ENCODE data around the gene RAB28.
"Not testable (repeated sequence)": the region's sequence is repeated elsewhere in the genome, so short reads cannot be mapped to it uniquely, and the experiment has no call there.

The RAB28 gene

DNA sequence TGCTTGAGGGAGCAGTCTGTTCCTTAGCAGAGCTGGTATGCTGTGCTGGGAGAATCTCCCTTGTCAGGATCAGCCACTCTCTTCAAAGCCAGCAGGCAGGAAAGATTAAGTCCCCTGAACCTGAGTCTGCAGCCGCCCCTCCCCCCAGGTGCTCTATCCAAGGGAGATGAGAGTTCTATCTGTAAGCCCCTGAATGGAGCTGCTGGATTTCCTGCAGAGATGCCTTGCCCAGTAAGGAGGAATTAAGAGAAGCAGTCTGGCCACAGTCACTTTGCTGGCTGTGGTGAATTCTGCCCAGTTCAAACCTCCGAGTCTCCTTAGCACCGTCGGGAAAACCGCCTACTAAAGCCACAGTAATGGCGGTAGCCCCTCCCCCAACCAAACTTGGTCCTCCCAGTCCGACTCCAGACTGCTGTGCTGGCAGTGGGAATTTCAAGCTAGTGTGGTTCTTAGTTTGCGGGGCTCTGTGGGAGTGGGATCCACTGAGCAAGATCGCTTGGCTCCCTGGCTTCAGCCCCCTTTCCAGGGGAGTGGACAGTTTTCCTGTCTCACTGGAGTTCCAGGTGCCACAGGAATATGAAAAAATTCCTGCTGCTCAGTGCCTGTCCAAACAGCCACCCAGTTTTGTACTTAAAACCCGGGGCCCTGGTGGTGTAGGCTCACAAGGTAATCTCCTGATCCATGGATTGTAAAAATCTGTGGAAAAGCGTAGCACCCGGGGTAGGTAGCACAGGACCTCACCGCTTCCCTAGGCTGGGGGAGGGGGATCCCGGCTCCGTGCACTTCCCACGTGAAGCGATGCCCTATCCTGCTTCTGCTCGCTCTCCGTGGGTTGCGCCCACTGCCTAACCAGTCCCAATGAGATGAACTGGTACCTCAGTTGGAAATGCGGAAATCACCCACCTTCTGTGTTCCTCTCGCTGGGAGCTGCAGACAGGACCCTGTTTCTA is 38.0 kb downstream of the RAB28 start:
- no peak for DNase-seq (ENCODE audit: low read depth)

GRCh38 chr4:13441506-13441905 is 42.6 kb downstream of the RAB28 start:
- DNase-seq (ENCODE audit: low read depth): no peak

GRCh38 chr4:13436962-13437361 is 47.2 kb downstream of the RAB28 start:
- DNase-seq (ENCODE audit: low read depth): no peak

DNA sequence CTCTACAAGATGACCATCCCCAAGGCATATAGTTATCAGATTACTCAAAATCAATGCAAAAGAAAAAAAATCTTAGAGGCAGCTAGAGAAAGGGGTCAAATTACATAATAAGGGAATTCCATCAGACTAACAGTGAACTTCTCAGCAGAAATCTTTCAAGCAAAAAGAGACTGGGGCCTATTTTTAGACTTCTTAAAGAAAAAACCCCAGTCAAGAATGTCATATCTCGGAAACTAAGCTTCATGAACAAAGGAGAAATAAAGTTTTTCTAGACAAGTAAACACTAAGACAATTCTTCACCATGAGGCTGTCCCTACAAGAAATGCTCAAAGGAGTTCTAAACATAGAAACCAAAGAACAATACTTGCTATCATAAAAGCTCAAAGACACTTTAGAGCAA is 51.7 kb downstream of the RAB28 start:
- DNase-seq (ENCODE audit: low read depth): no peak

- DNase-seq (ENCODE audit: low read depth): no peak
Measured at GRCh38 chr4:13430834-13431568, 53.1 kb downstream of the RAB28 start.

DNA sequence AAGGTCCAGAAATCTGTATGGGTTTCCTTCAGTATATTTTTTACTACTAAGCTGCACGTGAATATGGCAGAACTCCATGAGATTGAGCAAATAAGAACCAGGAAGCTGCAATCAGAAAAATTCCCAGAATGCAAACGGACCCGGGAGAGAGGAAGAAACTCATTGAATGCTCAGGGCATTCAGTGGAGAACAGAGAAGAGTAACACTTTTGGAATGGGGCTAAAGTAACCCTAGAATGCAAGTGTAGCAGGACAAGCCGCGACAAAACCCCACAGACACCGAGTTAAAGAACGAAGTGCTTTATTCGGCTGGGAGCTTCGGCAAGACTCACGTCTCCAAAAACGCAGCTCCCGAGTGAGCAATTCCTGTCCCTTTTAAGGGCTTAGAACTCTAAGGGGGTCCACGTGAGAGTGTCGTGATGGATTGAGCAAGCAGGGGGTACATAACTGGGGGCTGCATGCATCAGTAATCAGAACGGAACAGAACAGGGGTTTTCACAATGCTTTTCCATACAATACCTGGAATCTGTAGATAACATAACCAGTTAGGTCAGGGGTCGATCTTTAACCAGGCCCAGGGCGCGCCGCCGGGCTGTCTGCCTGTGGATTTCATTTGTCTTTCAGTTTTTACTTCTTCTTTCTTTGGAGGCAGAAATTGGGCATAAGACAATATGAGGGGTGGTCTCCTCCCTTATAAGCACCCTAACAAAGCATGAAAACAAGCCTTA is 56.4 kb downstream of the RAB28 start:
- DNase-seq (ENCODE audit: low read depth): no peak

DNA sequence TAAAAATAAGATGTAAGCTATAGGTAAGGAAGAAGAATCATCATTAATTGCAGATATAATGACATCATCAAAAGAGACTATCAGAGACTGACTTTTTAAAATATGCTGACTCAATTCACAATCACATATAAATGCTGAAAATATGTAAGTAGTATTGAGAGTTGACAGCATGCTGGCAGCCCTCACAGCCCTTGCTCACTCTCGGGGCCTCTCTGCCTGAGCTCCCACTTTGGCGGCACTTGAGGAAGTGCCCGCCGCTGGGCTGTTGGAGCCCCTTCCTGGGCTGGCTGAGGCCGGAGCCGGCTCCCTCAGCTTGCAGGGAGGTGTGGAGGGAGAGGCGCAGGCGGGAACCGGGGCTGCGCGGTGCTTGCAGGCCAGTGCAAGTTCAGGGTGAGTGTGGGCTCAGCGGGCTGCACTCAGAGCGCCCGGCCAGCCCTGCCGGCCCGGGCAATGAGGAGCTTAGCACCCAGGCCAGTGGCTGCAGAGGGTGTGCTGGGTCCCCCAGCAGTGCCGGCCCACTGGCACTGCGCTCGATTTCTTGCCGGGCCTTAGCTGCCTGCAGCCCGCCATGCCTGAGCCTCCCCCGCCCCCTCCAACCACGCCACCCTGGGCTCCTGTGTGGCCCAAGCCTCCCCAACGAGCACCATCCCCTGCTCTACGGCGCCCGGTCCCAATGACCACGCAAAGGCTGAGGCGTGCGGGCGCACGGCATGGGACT is 68.9 kb downstream of the RAB28 start:
- no peak for DNase-seq (ENCODE audit: low read depth)

- no peak for DNase-seq (ENCODE audit: low read depth)
Measured at GRCh38 chr4:13413729-13414437, 70.3 kb downstream of the RAB28 start.

GRCh38 chr4:13411942-13412341 is 72.2 kb downstream of the RAB28 start:
- no peak for DNase-seq (ENCODE audit: low read depth)

DNA sequence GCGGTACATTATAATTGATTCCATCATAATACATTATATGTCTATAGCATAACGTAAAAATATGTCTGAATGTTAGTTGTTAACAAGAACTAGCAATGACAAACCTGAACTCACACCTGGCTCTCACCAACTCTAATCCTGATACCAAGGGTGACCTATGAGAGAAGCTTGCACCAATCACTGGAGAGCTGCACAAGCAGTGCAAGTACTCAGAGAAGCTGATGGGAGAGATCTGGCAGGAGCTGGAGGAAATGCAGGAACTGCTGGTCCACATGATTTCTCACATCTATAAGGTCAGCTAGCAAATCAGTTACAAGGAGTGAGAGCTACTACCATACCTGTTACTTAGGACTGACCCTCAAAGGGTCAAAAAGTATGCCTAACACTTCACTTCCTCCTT is 74.8 kb downstream of the RAB28 start:
- DNase-seq (ENCODE audit: low read depth): no peak

DNA sequence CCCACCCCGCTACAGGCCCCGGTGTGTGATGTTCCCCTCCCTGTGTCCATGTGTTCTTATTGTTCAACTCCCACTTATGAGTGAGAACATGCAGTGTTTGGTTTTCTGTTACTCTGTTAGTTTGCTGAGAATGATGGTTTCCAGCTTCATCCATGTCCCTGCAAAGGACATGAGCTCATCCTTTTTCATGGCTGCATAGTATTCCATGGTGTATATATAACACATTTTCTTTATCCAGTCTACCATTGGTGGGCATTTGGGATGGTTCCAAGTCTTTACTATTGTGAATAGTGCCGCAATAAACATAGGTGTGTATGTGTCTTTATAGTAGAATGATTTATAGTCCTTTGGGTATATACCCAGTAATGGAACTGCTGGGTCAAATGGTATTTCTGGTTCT is 78.0 kb downstream of the RAB28 start:
- not testable (repeated sequence) for DNase-seq (ENCODE audit: low read depth)

GRCh38 chr4:13403833-13404232 is 80.3 kb downstream of the RAB28 start:
- DNase-seq (ENCODE audit: low read depth): no peak

GRCh38 chr4:13403326-13403725 is 80.8 kb downstream of the RAB28 start:
- DNase-seq (ENCODE audit: low read depth): no peak

DNA sequence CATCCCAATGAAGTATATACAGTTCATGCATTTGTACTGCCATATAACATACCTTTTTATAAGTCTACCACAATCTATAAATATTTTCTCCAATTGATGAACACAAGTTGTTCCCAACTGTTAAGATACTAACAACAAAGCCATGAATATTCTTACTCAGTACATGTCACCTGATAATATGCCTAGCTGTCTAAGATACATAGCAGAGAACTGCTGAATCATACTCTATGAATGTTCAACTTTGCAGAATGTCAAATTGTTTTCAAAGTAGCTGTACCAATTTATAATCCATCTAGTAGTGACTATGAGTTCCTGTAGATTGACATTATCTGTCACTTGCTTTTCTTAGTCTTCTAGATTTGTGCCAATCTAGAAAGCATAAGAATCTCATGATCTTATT is 84.9 kb downstream of the RAB28 start:
- no peak for DNase-seq (ENCODE audit: low read depth)

DNA sequence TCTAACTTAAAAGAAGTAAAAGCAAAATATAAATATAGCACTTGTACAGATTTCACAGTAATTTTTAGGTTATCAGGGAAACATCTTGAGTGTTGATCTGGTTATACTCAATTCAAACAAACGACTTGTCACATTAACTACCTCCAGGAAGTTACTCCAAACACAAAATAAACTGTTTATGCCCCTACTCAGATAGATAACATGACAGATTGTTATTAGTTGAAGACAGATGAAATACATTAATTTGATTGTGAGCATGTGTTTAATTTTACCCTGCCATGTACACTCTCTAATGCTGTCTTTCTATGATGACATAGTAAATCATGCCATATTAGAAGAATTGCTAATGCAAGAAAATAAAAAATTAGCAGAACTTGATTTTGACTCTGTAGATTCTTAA is 88.0 kb downstream of the RAB28 start:
- DNase-seq (ENCODE audit: low read depth): no peak

GRCh38 chr4:13389901-13390300 is 94.2 kb downstream of the RAB28 start:
- not testable (repeated sequence) for DNase-seq (ENCODE audit: low read depth)

DNA sequence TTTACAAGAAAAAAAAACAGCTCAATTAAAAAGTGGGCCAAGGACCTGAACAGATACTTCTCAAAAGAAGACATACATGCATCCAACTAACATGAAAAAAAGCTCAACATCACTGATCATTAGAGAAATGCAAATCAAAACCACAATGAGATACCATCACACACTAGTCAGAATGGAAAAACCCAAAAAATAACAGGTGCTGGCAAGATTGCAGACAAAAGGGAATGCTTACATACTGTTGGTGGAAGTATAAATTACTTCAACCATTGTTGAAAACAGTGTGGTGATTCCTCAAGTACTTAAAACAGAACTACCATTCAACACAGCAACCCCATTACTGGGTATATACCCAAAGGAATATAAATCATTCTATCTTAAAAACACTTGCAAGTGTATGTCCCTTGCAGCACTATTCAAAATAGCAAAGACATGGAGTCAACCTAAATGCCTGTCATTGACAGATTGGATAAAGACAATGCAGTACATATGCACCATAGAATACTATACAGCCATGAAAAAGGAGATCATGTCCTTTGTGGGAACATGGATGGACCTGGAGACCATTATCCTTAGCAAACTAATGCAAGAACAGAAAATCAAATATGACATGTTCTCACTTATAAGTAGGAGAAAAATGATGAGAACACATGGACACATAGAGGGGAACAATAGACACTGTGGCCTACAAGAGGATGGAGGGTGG is 97.6 kb downstream of the RAB28 start:
- no peak for DNase-seq (ENCODE audit: low read depth)

- no peak for DNase-seq (ENCODE audit: low read depth)
Measured at GRCh38 chr4:13384055-13384454, 100.1 kb downstream of the RAB28 start.

- no peak for DNase-seq (ENCODE audit: low read depth)
Measured at GRCh38 chr4:13378973-13379759, 105.0 kb downstream of the RAB28 start.

DNA sequence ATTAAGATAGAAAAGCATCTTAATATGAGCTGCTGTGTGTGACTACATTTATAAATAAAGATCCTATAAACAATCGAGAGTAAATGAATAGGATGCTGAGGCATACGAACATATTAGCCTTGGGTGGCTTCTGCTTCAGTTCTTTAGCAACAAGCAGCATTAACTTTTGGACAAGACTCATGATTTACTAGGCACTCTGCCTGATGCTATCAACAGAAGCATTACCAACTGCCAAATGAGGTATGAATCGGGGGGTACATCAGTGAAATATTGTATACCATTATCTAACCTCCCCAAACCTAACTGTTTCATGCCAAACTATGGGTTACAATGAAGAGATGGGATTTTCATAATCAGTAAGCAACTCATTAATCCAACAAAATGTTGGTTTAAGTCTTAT is 113.1 kb downstream of the RAB28 start:
- DNase-seq (ENCODE audit: low read depth): no peak

Measured in CMK (cell line).